Endothelial cell of umbilical vein (primary cell): ENCODE data around the gene ANKS6. TPM values are rescaled to one million over a fixed set of nuclear protein-coding genes. Genes with fewer than 3 reads are reported as not detected.

ENCODE experiments used
- BruUV-seq: library from RNA; stranded (reverse); fragments of 400-500 nt; replicated peaks from 2 replicates; lab custom pipeline; 2021; lab: Mats Ljungman, UMichigan
- CTCF ChIA-PET: fragments of 300-600, 350-600 bp; sonication (Branson Sonifier 250); formaldehyde crosslinking; loops from one replicate; lab custom pipeline; 2021; ENCODE audit warnings: antibody characterized with exemption, inconsistent platforms; lab: Charles Lee
- POLR2A ChIA-PET: fragments of 300-600, 350-600 bp; sonication (Branson Sonifier 250); formaldehyde crosslinking; loops from one replicate; lab custom pipeline; 2021; ENCODE audit warnings: antibody characterized with exemption, inconsistent platforms; lab: Charles Lee
- DNase-seq: peaks from one replicate; pipeline ENCODE4 v3.0.0-alpha.2; 2011; ENCODE audit warnings: low read depth, low spot score
- FAIRE-seq: peaks from 2 replicates; lab custom pipeline; 2011; peaks lifted over from hg19 to GRCh38; lab: Jason Lieb, UNC
- H2AFZ ChIP-seq: 2 replicates; pipeline ENCODE4 v1.6.0; 2012; ENCODE audit warnings: low read depth, low read length, control low read depth, inconsistent platforms
- H3K27ac ChIP-seq: 2 replicates; pipeline ENCODE4 v1.5.1; 2011; ENCODE audit warnings: low read depth, mild to moderate bottlenecking, control low read depth, low read length, moderate library complexity; ENCODE audit not compliant: insufficient read depth
- H3K27me3 ChIP-seq, 2 experiments: 2 replicates each; pipeline versions ENCODE4 v1.6.0 to v1.6.1; 2011; ENCODE audit warnings: low read length in 2 of 2, mixed read lengths in 1 of 2; ENCODE audit not compliant: control insufficient read depth in 2 of 2, insufficient read depth in 2 of 2
- H3K36me3 ChIP-seq, 2 experiments: 2 replicates in 1 of 2; 3 replicates in 1 of 2; pipeline ENCODE4 v1.5.1; 2011; ENCODE audit warnings: low read length in 2 of 2, mild to moderate bottlenecking in 1 of 2, moderate library complexity in 1 of 2; ENCODE audit not compliant: control insufficient read depth in 2 of 2, insufficient read depth in 2 of 2; ENCODE audit errors: extremely low read depth in 1 of 2
- H3K4me1 ChIP-seq: 3 replicates; pipeline ENCODE4 v1.5.1; 2011; ENCODE audit warnings: mild to moderate bottlenecking, low read length; ENCODE audit not compliant: control insufficient read depth, insufficient read depth; ENCODE audit errors: extremely low read depth
- H3K4me2 ChIP-seq: 2 replicates; pipeline ENCODE4 v1.6.1; 2011; ENCODE audit warnings: low read length, control low read depth, mixed read lengths; ENCODE audit not compliant: insufficient read depth
- H3K4me3 ChIP-seq, 3 experiments: fragments of 200-600 bp in 1 of 3; sonication (generic), shearing (Covaris generic) in 1 of 3; replicated peaks in 1 of 3; 2 replicates each; pipeline ENCODE4 v1.5.1; 2011 to 2016; ENCODE audit warnings: control low read depth in 3 of 3, low read length in 3 of 3, mild to moderate bottlenecking in 2 of 3, inconsistent platforms in 1 of 3, low read depth in 1 of 3, moderate library complexity in 1 of 3; ENCODE audit not compliant: insufficient read depth in 1 of 3
- H3K79me2 ChIP-seq: 2 replicates; pipeline ENCODE4 v1.6.0; 2012; ENCODE audit warnings: low read length, inconsistent platforms; ENCODE audit not compliant: control insufficient read depth, insufficient read depth
- H3K9ac ChIP-seq: replicated peaks from 2 replicates; pipeline ENCODE3; 2011; ENCODE audit warnings: low read length, control low read depth; ENCODE audit not compliant: insufficient read depth; ENCODE audit errors: extremely low read depth
- H3K9me1 ChIP-seq: replicated peaks from 3 replicates; pipeline ENCODE4 v1.6.0; 2011; ENCODE audit warnings: mild to moderate bottlenecking, low read length; ENCODE audit not compliant: control insufficient read depth, insufficient read depth; ENCODE audit errors: extremely low read depth
- H3K9me3 ChIP-seq: replicated peaks from 2 replicates; pipeline ENCODE4 v1.5.1; 2012; ENCODE audit warnings: low read length, inconsistent platforms; ENCODE audit not compliant: control insufficient read depth, insufficient read depth
- H4K20me1 ChIP-seq: replicated peaks from 2 replicates; pipeline ENCODE3; 2011; ENCODE audit warnings: mild to moderate bottlenecking, low read length; ENCODE audit not compliant: control insufficient read depth, insufficient read depth; ENCODE audit errors: extremely low read depth
- CTCF ChIP-seq, 2 donors: IDR thresholded peaks; 1 replicate in 1 of 2; 2 replicates in 1 of 2; pipeline ENCODE4 v1.5.1; 2011; ENCODE audit warnings: low read length in 2 of 2, mild to moderate bottlenecking in 2 of 2, moderate library complexity in 2 of 2, control low read depth in 1 of 2, inconsistent platforms in 1 of 2, low read depth in 1 of 2; ENCODE audit not compliant: insufficient read depth in 1 of 2; ENCODE audit errors: extremely low read depth in 1 of 2
- EZH2 ChIP-seq: IDR thresholded peaks from 2 replicates; pipeline ENCODE4 v1.6.1; 2012; ENCODE audit warnings: borderline replicate concordance, low read depth, mild to moderate bottlenecking, moderate library complexity, low read length, inconsistent platforms; ENCODE audit not compliant: severe bottlenecking
- FOS ChIP-seq: IDR thresholded peaks from 2 replicates; pipeline ENCODE4 v1.6.1; 2011; ENCODE audit warnings: mild to moderate bottlenecking, low read length, moderate library complexity, borderline replicate concordance; ENCODE audit not compliant: insufficient read depth
- GATA2 ChIP-seq: IDR thresholded peaks from 2 replicates; pipeline ENCODE4 v1.7.0; 2011; ENCODE audit warnings: low read depth, mild to moderate bottlenecking, moderate library complexity, mixed read lengths, low read length; ENCODE audit not compliant: insufficient read length, insufficient read depth
- JUN ChIP-seq: IDR thresholded peaks from 2 replicates; pipeline ENCODE4 v1.6.1; 2011; ENCODE audit warnings: borderline replicate concordance, low read depth; ENCODE audit not compliant: insufficient read length, insufficient read depth
- MAX ChIP-seq: IDR thresholded peaks from 2 replicates; pipeline ENCODE4 v1.6.1; 2011; ENCODE audit not compliant: insufficient read depth, insufficient read length
- MYC ChIP-seq: IDR thresholded peaks from one replicate; pipeline ENCODE4 v1.6.1; 2011; ENCODE audit warnings: mild to moderate bottlenecking, low read depth, low read length
- POLR2A ChIP-seq: IDR thresholded peaks from 2 replicates; pipeline ENCODE4 v1.6.1; 2012; ENCODE audit warnings: low read depth, mild to moderate bottlenecking, control low read depth, low read length
- POLR2AphosphoS5 ChIP-seq: IDR thresholded peaks from 2 replicates; pipeline ENCODE4 v1.6.1; 2012; ENCODE audit warnings: low read depth, mild to moderate bottlenecking, control low read depth, low read length, moderate library complexity; ENCODE audit not compliant: insufficient read depth
- dilution Hi-C: fragments of 300-500 bp; cut with MboI; formaldehyde crosslinking; loops from one replicate; pipeline ENCODE4 v1.15.0; 2019; ENCODE audit warnings: low sequenced_read_pairs; ENCODE audit not compliant: extremely low pct_ligation_motif_present
- intact Hi-C: fragments of 100-400 bp; cut with micrococcal nuclease; formaldehyde crosslinking; loops from one replicate; pipeline ENCODE4 v1.10.0; 2022
- polyA plus RNA-seq, 4 experiments: library from polyadenylated mRNA; depleted of rRNA in 3 of 4; stranded (reverse) in 3 of 4; unstranded in 1 of 4; fragments of >200 nt; gene quantifications; 2 replicates each; pipeline versions ENCODE4 v1.2.1 to v1.2.3, GENCODE V29; 2011 to 2012; ENCODE audit warnings: missing spikeins in 1 of 4
- total RNA-seq: library from RNA; stranded (reverse); gene quantifications from 2 replicates; pipeline ENCODE4 v1.2.3, GENCODE V29; 2021

ANKS6 gene
- total and polyA plus RNA-seq, 2 donors (not counting 3 experiments of a cell fraction or from before 2014, with no cell fraction given) = 15.5 to 18.6 TPM

GRCh38 chr9:98701576-98701975 lies 94.8 kb downstream of the ANKS6 start:
- DNase-seq = no peak
- Histone ChIP-seq H3K9me3 (no peaks in the 10 kb centered on the region), H2AFZ (no peak overlapping the region), H3K4me2 (no peak overlapping the region), H3K4me3 (no peak overlapping the region), H3K4me1 (peaks cover under 1% of the 10 kb centered on the region), H3K27ac (no peak overlapping the region), H3K36me3 (no peaks in the 10 kb centered on the region), H4K20me1 (no peaks in the 10 kb centered on the region), H3K79me2 (peaks cover 20% of the 10 kb centered on the region), H3K27me3 (no peaks in the 10 kb centered on the region), H3K9ac (no peak overlapping the region), H3K9me1 (no peaks in the 10 kb centered on the region)
- intact Hi-C loops = no loop called here
- dilution Hi-C loops = no loop called here
- TF ChIP-seq POLR2AphosphoS5 (no peak), EZH2 (no peak), CTCF (IDR thresholded peaks at IDR 0.05; ENCODE audit: extremely low read depth in 1 of 2, insufficient read depth in 1 of 2, low read depth in 1 of 2, low read length in 2 of 2) (no peak), FOS (no peak), MAX (no peak), MYC (no peak), GATA2 (no peak), JUN (no peak), POLR2A (no peak)
- ChIA-PET POLR2A (no interaction called here), CTCF (no interaction called here)
- BruUV-seq = no TSS peak
- FAIRE-seq = no peak
